Stomach (tissue), 4 donors: ENCODE results near the gene PCYT2.

Experiments used
- CTCF ChIP-seq, 7 experiments: fragments of 450-650 bp in 4 of 7; fragments of 200-600 bp in 3 of 7; sonication (generic) in 3 of 7; IDR thresholded peaks; one replicate each; pipeline ENCODE4 v1.5.1; 2016 to 2019; ENCODE audit warnings: antibody characterized with exemption in 7 of 7, control low read depth in 2 of 7, mild to moderate bottlenecking in 1 of 7
- EP300 ChIP-seq: sonication (generic); formaldehyde crosslinking; IDR thresholded peaks from one replicate; pipeline ENCODE4 v1.6.1; 2017; ENCODE audit warnings: antibody characterized with exemption
- POLR2A ChIP-seq, 4 donors: fragments of 450-650 bp; IDR thresholded peaks; one replicate each; pipeline ENCODE4 v1.6.1; 2016; ENCODE audit warnings: antibody characterized with exemption in 4 of 4, control low read depth in 2 of 4, mild to moderate bottlenecking in 1 of 4, moderate library complexity in 1 of 4

GRCh38 chr17:81858967-81859905 is 52.0 kb downstream of the PCYT2 start:
- TF ChIP-seq EP300 (no peak), POLR2A (IDR thresholded peaks at IDR 0.05) (no peak), CTCF (IDR thresholded peaks at IDR 0.05) (no peak)
